Left ventricle myocardium superior (tissue), 1 donor: ENCODE data around the gene SLIT2. TPM values are rescaled to one million over a fixed set of nuclear protein-coding genes. Genes with fewer than 3 reads are reported as not detected.
A peak's percentile ranks its signal among the peaks of the same experiment; 100 is the strongest.

ENCODE experiments used
- ATAC-seq: fragments of 200-7000 bp; cut with Tn5 transposase; one replicate; pipeline ENCODE4 v1.9.1; 2020; ENCODE audit warnings: mild to moderate bottlenecking, moderate library complexity
- DNase-seq: peaks from one replicate; pipeline ENCODE4 v3.0.0-alpha.2; 2020
- intact Hi-C: fragments of 100-400 bp; cut with micrococcal nuclease; formaldehyde crosslinking; loops from one replicate; pipeline ENCODE4 v1.11.0; 2022
- long read RNA-seq: library from polyadenylated mRNA; unstranded; transcript quantifications from one replicate; pipeline ENCODE4 v2.0.0, GENCODE V29; 2021
- total RNA-seq: library from RNA; stranded (reverse); fragmentation: NEBNext Ultra II Directional; extraction: Animal tissue kit (Norgen Biotek cat#: 25700); gene quantifications from one replicate; pipeline ENCODE4 v1.2.1, GENCODE V29; 2021
- donor health status: DM: no; HTN: yes; CAD: no; lungs with severe emphysema.

The SLIT2 gene
- total RNA-seq, result 8.5 TPM
- long read RNA-seq, partial matches to known transcripts, result 2 of 5 reads
- long read RNA-seq, other reads (novel, unspliced or antisense), result 3 of 5 reads

- intact Hi-C loops, result no loop called here
- ATAC-seq (peak; percentile 90), DNase-seq (peak; percentile 86)
These were observed at the start of gene SLIT2 for GRCh38 chr4:20251796-20252655. SLIT2 (plus strand) TSS chr4:20251905; CDS start chr4:20253816, 1,911 bp downstream.

- DNase-seq, result no peak
- ATAC-seq, result no peak
- intact Hi-C loops, result no loop called here
These were observed 48.2 kb upstream of the SLIT2 start for GRCh38 chr4:20203508-20203907.

GRCh38 chr4:20217521-20217920, 34.2 kb upstream of the SLIT2 start:
- intact Hi-C loops, result no loop called here

GRCh38 chr4:20217951-20218350, 33.8 kb upstream of the SLIT2 start:
- ATAC-seq, result no peak
- DNase-seq, result no peak
- intact Hi-C loops, result no loop called here

More at GRCh38 chr4:20217521-20217920, 34.2 kb upstream of the SLIT2 start:
- ATAC-seq, result no peak
- no peak for DNase-seq

GRCh38 chr4:20219521-20219920, 32.2 kb upstream of the SLIT2 start:
- no peak for DNase-seq
- no peak for ATAC-seq
- intact Hi-C loops, result no loop called here

- intact Hi-C loops, result no loop called here
- no peak for DNase-seq
- no peak for ATAC-seq
These were observed 13.7 kb upstream of the SLIT2 start for GRCh38 chr4:20237894-20238537.

- peak; percentile 18 for ATAC-seq
- DNase-seq, result no peak
- intact Hi-C loops, result loop anchor here (5.0 kb wide), 1 partner anchor 1026 kb away; no protein-coding TSS in a partner anchor
These were observed 3.5 kb upstream of the SLIT2 start for GRCh38 chr4:20248155-20248558.

- intact Hi-C loops, result loop anchor here (5.0 kb wide), 1 partner anchor 1027 kb away; no protein-coding TSS in a partner anchor
- ATAC-seq (no peak), DNase-seq (no peak)
These were observed 2.4 kb upstream of the SLIT2 start for GRCh38 chr4:20249333-20249732.

- intact Hi-C loops, result no loop called here
- DNase-seq (no peak), ATAC-seq (no peak)
These were observed 492 bp upstream of the SLIT2 start for GRCh38 chr4:20251031-20251795.

- peak; percentile 44 for DNase-seq
- ATAC-seq, result peak; percentile 35
- intact Hi-C loops, result no loop called here
These were observed 1.1 kb downstream of the SLIT2 start for GRCh38 chr4:20252656-20253282.

- intact Hi-C loops, result no loop called here
- DNase-seq (no peak), ATAC-seq (no peak)
These were observed 1.6 kb downstream of the SLIT2 start for GRCh38 chr4:20253283-20253734.

- intact Hi-C loops, result no loop called here
- DNase-seq (peak; percentile 52), ATAC-seq (peak; percentile 47)
These were observed 2.2 kb downstream of the SLIT2 start for GRCh38 chr4:20253735-20254409.

- intact Hi-C loops, result no loop called here
- DNase-seq (peak; percentile 44), ATAC-seq (peak; percentile 23)
These were observed 3.0 kb downstream of the SLIT2 start for GRCh38 chr4:20254511-20255250.

- intact Hi-C loops, result no loop called here
These were observed 3.5 kb downstream of the SLIT2 start for GRCh38 chr4:20255251-20255586.

GRCh38 chr4:20255823-20256222, 4.1 kb downstream of the SLIT2 start:
- no peak for ATAC-seq
- no peak for DNase-seq
- intact Hi-C loops, result no loop called here

More at GRCh38 chr4:20255251-20255586, 3.5 kb downstream of the SLIT2 start:
- ATAC-seq (no peak), DNase-seq (no peak)

GRCh38 chr4:20256381-20256881, 4.7 kb downstream of the SLIT2 start:
- no peak for DNase-seq
- intact Hi-C loops, result no loop called here
- no peak for ATAC-seq

GRCh38 chr4:20259707-20260106, 8.0 kb downstream of the SLIT2 start:
- intact Hi-C loops, result no loop called here
- no peak for ATAC-seq
- DNase-seq, result no peak

- intact Hi-C loops, result no loop called here
- no peak for ATAC-seq
These were observed 9.1 kb downstream of the SLIT2 start for GRCh38 chr4:20260821-20261220.

More at GRCh38 chr4:20260821-20261220, 9.1 kb downstream of the SLIT2 start:
- no peak for DNase-seq
